DMS153 (cell line): ENCODE results near the gene CTDP1.

ENCODE experiments used
- DNase-seq: peaks from one replicate; lab custom pipeline; 2025; lab: John Stamatoyannopoulos, UW

CTDP1 gene

DNA sequence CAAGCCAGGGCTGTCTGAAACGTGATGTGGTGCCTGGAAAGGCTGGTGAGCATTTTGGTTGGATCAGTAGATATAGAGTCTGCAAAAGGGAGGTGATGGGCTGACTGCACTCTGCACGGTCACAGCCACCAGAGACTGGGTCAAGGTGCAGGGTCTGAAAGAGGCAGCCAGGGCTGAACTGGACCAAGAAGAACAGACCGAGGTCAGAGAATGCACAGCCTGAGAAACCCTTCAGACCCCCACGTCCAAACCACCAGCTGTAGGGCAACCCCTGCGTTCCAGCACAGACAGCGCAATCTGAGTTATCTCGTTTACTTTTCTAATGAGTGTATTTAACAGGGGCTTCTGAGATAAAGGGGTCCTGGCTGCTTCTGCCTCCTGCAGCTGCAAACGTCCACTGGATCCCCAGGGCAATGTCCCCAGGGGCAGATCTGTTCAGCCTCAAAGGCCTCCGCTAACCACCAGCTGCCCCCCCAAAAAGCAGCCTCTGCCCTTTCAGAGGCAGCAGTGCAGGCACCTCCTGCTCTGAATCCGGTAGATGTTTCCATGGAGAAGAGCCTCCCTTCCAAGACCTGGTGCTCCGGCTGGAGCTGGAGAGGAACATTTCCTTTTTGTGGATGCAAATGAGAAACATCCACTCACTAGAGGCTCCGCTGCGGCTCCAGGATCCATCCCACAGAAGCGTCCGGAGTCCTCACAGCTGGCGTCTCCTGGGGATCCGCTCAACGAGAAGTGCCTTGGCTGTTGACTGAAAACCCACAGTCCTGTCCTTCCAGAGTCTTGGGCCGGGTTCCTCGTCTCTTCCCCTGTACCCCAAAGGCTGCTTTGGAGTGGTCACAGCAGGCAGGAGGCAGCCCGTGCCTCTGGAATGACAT is 117.2 kb downstream of the CTDP1 start:
- DNase-seq = no peak

DNA sequence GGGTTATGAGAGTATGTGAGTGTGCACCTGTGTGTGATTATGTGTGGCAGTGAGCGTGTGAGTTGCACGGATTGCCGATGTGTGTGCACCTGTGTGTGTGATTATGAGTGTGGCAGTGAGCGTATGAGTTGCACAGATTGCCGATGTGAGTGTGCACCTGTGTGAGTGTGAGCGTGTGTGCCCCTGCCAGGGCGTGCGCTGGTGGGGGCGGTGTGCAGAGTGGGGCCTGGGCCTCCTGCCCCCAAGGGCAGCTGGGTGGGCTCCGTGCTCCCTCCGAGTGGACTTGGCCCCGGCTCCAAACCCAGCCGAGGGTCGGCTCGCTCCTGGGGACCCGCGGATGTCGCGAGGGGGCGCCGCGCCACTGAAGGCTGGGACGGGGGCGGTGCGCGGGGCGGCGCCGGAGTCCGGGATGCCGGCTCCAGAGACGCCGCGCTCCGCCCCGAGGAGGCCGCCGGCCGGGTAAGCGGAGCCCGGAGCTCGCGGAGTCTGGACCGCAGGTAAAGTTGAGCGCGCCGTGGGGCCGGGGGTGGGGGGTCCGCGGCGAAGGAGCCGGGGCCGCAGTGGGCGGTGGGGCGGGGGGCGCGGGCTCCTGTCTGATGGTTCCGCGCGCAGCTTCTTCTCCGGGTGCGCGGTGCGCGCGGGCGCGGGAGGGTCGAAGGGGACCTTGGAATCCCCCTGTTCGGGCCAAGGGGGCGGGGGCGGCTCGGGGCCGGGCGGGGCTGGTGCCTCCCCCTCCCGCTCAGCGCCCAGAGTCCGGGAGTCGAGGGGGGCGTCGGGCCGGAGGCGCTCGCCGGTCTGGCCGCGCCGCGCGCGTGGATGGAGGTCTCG is 118.1 kb downstream of the CTDP1 start, which contains the start of gene KCNG2:
TSS of gene KCNG2 (plus strand) at position 421 of the 828 bp plus-strand sequence. CDS start 65,730 bp downstream, outside the sequence.
- no peak for DNase-seq

DNA sequence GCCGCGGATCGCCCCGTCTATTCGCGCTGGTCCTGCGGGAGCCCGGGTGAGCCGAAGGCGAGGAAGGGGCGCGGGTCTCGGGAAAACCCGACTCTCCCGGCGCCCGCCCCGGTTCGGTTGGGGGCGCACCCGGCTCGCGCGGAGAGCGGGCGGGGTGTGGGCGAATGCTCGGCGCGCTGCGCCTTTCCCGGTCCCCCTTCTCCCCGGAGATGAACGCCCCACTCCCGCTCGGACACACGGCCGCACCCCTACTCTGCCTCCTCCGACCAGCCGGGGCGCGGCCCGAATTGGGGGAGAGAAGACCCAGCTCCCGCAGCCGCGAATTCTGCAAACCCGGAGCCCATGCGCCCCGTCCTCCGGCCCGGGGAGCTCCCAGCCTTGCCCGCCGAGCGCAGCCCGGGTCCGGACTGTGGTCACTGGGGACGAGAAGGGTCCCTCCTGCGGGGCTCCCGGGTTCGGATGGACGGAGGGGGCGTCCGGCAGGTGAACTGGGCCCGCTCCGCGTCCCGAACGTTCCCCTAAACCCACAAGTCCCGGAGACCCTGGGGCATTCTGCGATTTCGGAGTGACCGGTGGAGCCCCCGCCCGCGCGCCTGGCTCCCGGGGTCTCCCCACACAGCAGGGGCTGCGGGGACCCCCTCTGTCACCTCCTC is 118.9 kb downstream of the CTDP1 start:
- no peak for DNase-seq

DNA sequence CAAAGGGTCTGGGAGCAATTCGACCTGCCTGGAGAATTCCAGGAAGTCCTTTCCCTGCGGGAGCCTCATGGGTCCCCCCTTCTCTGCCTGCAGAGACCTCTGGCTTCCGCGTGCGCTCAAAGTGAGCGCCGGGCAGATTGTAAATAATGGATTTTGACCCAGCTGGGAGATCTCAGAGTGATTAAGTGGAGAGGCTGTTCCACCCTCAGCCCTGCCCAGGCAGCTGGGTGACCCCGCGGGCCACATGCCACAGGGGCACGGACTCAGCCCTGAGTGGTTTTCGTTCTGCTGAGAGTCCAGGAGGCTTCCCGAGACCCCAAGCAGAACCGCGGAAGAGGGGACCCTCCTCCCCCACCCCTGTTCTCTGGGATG is 119.4 kb downstream of the CTDP1 start:
- no peak for DNase-seq

DNA sequence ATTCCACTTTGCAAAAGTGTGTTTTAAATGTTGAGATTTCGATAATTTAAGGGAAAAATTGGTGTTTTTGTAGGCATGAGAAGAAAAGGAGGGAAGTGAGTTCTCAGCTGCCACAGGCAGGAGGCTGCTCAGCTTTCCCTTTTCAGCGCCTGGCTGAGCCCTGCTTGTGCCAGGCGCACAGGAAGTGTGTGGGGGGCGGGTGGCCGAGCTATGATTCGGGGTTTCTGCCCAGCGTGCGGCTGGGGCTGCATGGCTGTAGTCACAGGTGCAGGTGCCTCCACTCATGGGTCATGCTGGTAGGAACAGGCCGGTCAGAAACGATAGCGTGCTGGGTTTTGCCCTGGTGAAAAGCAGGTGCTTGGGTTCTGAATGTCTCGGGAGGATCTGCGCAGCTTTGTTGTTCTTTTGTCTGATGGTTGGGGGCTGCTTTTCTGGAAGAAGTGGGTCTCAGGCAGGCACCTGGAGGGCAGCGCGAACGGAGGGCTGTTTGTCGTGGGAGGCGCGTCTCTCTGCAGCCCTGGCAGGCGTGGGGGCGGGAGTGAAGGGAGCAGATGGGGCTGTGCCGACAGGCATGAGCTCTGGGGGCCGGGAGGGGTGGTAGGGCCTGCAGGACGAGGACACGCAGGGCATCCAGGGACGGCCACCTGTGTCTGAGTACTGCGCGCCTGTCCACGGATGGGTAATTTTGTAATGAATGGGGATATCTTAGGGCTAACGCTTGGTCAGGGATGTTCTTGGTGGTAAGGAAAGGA is 120.2 kb downstream of the CTDP1 start:
- DNase-seq = no peak

DNA sequence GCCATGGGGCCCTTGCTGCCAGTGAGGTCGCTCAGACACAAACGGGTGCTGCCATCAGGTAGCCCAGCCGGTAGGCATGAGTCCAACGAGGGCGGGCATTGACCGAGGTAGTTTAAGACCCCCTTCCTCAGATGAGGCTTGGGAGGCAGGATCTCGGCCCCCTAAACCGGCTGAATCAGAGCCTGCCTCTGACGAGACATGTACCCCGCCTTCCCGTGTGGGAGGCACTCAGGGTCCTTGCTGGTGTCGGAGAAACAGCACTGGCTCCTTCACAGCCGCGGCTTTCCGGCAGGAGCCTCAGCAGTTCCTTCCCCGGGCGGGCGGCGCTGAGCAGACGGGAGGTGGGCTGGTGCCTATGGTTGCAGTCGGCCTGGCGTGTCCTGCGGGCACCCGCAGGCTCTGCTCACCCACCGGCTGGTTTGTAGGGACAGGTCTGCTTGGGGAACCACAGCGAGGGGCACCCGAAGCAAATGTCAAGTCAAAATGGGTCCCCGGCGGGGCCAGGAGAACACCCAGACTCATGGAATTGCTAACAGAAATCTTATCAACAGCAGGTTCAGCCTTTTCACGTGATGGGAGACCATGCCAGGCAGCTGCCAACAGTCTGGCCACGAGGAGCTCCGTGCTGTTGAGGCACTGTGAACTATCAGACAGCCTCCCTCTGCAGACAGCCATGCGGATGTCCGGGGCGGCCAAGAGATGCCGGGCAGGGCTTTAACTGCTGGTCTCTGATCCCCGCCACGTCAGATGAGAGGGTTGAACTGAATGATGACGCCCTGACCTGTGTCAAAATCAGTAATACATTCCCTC is 121.0 kb downstream of the CTDP1 start:
- no peak for DNase-seq

DNA sequence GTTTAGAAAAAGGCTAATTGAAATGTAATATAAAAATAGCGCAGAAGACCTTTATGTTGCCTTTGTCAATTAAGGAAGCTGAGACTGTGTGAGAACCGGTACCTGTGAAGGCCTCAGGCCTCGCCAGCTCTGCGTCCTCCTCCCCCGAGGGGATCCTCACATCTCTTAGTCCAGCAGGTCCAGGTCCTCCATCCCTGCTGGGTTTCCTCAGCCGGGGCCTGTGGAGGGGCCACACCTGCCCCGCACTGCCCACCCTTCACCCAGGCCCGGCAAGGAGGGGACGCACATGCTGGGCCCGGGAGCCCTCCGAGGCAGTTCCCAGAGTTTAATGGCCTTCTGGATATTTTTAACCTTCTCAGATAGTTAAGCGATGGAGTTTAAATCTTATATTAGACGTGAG is 121.6 kb downstream of the CTDP1 start:
- DNase-seq = no peak

DNA sequence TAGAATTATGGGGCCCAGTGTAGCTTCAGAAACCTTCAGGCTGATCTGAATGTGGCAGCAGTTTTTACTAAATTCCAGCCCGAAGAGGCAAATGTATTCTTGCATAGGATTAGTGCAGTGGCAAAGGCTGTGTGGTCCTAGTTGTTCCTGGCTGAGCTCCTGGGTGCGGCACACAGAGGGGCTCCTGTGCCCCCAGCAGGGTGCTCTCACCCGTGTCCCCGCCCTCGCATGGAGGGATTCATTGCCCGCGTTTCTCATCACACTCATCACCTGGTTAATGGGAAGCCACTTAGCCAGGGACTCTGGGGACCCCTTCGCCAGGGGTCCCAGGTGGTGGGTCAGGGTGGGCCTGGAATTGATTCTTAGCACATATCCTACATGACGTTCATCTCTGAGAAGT is 122.0 kb downstream of the CTDP1 start:
- no peak for DNase-seq

DNA sequence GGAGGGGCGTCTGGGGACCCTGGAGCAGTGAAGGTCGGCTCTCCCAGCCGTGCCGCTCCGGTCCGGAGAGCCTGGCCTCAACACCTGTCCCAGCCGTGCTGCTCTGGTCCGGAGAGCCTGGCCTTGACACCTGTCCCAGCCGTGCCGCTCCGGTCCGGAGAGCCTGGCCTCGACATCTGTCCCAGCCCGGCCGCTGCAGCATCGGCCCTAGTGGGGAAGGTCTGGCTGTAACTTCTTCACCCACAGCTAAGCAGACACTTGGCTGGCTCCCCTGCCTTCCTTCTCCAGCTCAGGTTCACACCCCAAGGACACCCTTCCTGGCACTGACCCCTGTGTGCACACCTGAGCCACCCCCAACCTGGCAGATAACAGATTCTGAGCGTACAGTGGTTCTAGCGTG is 122.7 kb downstream of the CTDP1 start:
- DNase-seq = no peak

DNA sequence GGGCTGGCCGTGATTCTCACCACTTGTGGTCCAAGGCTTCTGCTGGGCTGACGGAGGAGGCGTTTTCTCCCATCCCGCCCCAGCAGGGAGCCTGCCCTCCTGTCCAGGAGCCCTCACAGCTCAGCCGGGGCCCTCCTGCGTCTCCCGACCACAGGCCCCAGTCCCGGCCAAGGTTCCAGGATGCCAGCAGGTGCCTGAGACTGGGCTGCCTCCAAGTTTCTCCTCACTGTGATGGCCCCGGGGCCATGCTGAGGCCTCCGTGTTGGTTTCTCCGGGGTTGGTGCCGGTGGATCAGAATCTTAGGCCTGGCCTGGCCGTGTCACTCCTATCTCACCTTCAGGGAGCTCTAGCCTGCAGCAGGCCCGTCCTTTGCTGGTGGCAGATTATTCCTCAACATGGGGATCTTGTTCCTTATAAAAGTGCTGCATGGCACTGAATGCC is 124.0 kb downstream of the CTDP1 start:
- DNase-seq = no peak
